HCT116 (cell line): ENCODE data around the gene AGAP1. TPM values are rescaled to one million over a fixed set of nuclear protein-coding genes. Genes with fewer than 3 reads are reported as not detected.

Experiments
- ATAC-seq: fragments of 200-7000 bp; cut with Tn5 transposase; 2 replicates; pipeline ENCODE4 v1.9.1; 2020; ENCODE audit warnings: mild to moderate bottlenecking, moderate library complexity
- BruUV-seq: library from RNA; stranded (reverse); fragments of 400-500 nt; replicated peaks from 2 replicates; lab custom pipeline; 2021; lab: Mats Ljungman, UMichigan
- CTCF ChIA-PET: fragments of 300-600 bp; sonication (Branson Sonifier 250); formaldehyde crosslinking; loops from one replicate; lab custom pipeline; 2021; ENCODE audit warnings: antibody characterized with exemption; lab: Charles Lee
- POLR2A ChIA-PET: fragments of 300-600, 350-600 bp; sonication (Branson Sonifier 250); formaldehyde crosslinking; loops from one replicate; lab custom pipeline; 2021; ENCODE audit warnings: antibody characterized with exemption; lab: Charles Lee
- RAD21 ChIA-PET, 2 experiments: fragments of 300-600 bp; sonication (Branson Sonifier 250); formaldehyde crosslinking; loops; one replicate each; lab custom pipeline; 2023; ENCODE audit warnings: low total read pairs in 2 of 2; ENCODE audit not compliant: uncharacterized antibody in 2 of 2, unreplicated experiment in 2 of 2, low non-redundant PET in 1 of 2; lab: Charles Lee
- DNase-seq: peaks from one replicate; pipeline ENCODE4 v3.0.0-alpha.2; 2010; ENCODE audit warnings: low read depth, low spot score
- H2AFZ ChIP-seq: fragments of 200-600 bp; shearing (Covaris generic), sonication (generic); 2 replicates; pipeline ENCODE4 v1.6.1; 2017; ENCODE audit warnings: low read depth, mixed run types, mixed read lengths, antibody characterized with exemption, low read length; ENCODE audit not compliant: poor library complexity, severe bottlenecking
- H3K27ac ChIP-seq: 2 replicates; pipeline ENCODE4 v1.5.1; 2012; ENCODE audit warnings: low read depth, low read length
- H3K27me3 ChIP-seq: fragments of 200-600 bp; sonication (generic); 2 replicates; pipeline ENCODE4 v1.6.1; 2016; ENCODE audit warnings: mixed run types, low read length, mixed read lengths; ENCODE audit not compliant: insufficient read depth
- H3K36me3 ChIP-seq, 2 experiments: fragments of 200-500 bp in 1 of 2; fragments of 200-600 bp in 1 of 2; sonication (Bioruptor generic) in 1 of 2; sonication (generic) in 1 of 2; 2 replicates each; pipeline versions ENCODE4 v1.5.1 to v1.6.1; 2014 to 2016; ENCODE audit warnings: low read length in 2 of 2, inconsistent platforms in 1 of 2, mixed read lengths in 1 of 2, mixed run types in 1 of 2; ENCODE audit not compliant: insufficient read depth in 2 of 2, control insufficient read depth in 1 of 2
- H3K4me1 ChIP-seq, 2 experiments: fragments of 200-600 bp in 1 of 2; sonication (generic) in 1 of 2; 2 replicates each; pipeline versions ENCODE4 v1.5.1 to v1.6.1; 2012 to 2017; ENCODE audit warnings: low read length in 2 of 2, inconsistent platforms in 1 of 2, mild to moderate bottlenecking in 1 of 2, mixed read lengths in 1 of 2, mixed run types in 1 of 2, moderate library complexity in 1 of 2; ENCODE audit not compliant: insufficient read depth in 2 of 2, control insufficient read depth in 1 of 2
- H3K4me2 ChIP-seq: fragments of 200-600 bp; sonication (generic); 2 replicates; pipeline ENCODE4 v1.6.1; 2017; ENCODE audit warnings: mixed run types, low read length, mixed read lengths
- H3K4me3 ChIP-seq, 2 experiments: fragments of 200-600 bp in 1 of 2; sonication (generic) in 1 of 2; replicated peaks in 1 of 2; 2 replicates each; pipeline ENCODE4 v1.5.1; 2011 to 2016; ENCODE audit warnings: low read length in 2 of 2, control low read depth in 1 of 2, low read depth in 1 of 2, mild to moderate bottlenecking in 1 of 2, mixed read lengths in 1 of 2, mixed run types in 1 of 2
- H3K79me2 ChIP-seq: fragments of 200-600 bp; sonication (generic); 2 replicates; pipeline ENCODE4 v1.6.1; 2017; ENCODE audit warnings: mild to moderate bottlenecking, mixed run types, low read length, moderate library complexity, mixed read lengths; ENCODE audit not compliant: insufficient read depth
- H3K9ac ChIP-seq: fragments of 200-600 bp; sonication (generic); 2 replicates; pipeline ENCODE4 v1.6.1; 2016; ENCODE audit warnings: low read length, mixed read lengths
- H3K9me2 ChIP-seq: fragments of 200-600 bp; sonication (generic), shearing (Covaris generic); 2 replicates; pipeline ENCODE4 v1.6.1; 2017; ENCODE audit warnings: mixed run types, mild to moderate bottlenecking, moderate library complexity; ENCODE audit not compliant: insufficient read depth
- H3K9me3 ChIP-seq, 2 experiments: fragments of 200-500 bp in 1 of 2; fragments of 200-600 bp in 1 of 2; sonication (Bioruptor generic) in 1 of 2; sonication (generic) in 1 of 2; 2 replicates each; pipeline ENCODE4 v1.6.1; 2014 to 2017; ENCODE audit warnings: low read length in 2 of 2, mixed read lengths in 2 of 2, inconsistent platforms in 1 of 2, low read depth in 1 of 2, mild to moderate bottlenecking in 1 of 2, mixed run types in 1 of 2, moderate library complexity in 1 of 2; ENCODE audit not compliant: control insufficient read depth in 1 of 2, insufficient read depth in 1 of 2
- H4K20me1 ChIP-seq: fragments of 200-600 bp; sonication (generic), shearing (Covaris generic); 2 replicates; pipeline ENCODE4 v1.6.1; 2017; ENCODE audit warnings: mixed run types, mild to moderate bottlenecking, moderate library complexity; ENCODE audit not compliant: insufficient read depth
- ATF3 ChIP-seq: IDR thresholded peaks from 2 replicates; pipeline ENCODE4 v1.6.1; 2012
- CEBPB ChIP-seq: IDR thresholded peaks from 2 replicates; pipeline ENCODE4 v1.6.1; 2012; ENCODE audit warnings: low read depth
- CTCF ChIP-seq, 3 experiments: fragments of 200-600 bp in 1 of 3; sonication (generic) in 1 of 3; IDR thresholded peaks in 2 of 3; conservative IDR thresholded peaks in 1 of 3; 2 replicates each; pipeline ENCODE4 v1.5.1; 2012 to 2017; ENCODE audit warnings: low read depth in 2 of 3, low read length in 2 of 3, antibody characterized with exemption in 1 of 3, borderline replicate concordance in 1 of 3, control low read depth in 1 of 3, mild to moderate bottlenecking in 1 of 3, mixed read lengths in 1 of 3, mixed run types in 1 of 3, moderate library complexity in 1 of 3; ENCODE audit not compliant: insufficient read depth in 1 of 3
- EGR1 ChIP-seq: IDR thresholded peaks from 2 replicates; pipeline ENCODE4 v1.6.1; 2012; ENCODE audit warnings: low read depth
- EZH2phosphoT487 ChIP-seq: fragments of 200-600 bp; IDR thresholded peaks from 2 replicates; pipeline ENCODE4 v1.6.1; 2018; ENCODE audit warnings: antibody characterized with exemption, borderline replicate concordance
- FOSL1 ChIP-seq: IDR thresholded peaks from 2 replicates; pipeline ENCODE4 v1.6.1; 2012; ENCODE audit warnings: low read depth
- JUND ChIP-seq: IDR thresholded peaks from 2 replicates; pipeline ENCODE4 v1.6.1; 2012
- POLR2A ChIP-seq: IDR thresholded peaks from 2 replicates; pipeline ENCODE4 v1.7.0; 2011; ENCODE audit warnings: borderline replicate concordance; ENCODE audit not compliant: insufficient read depth, insufficient read length; ENCODE audit errors: extremely low read depth
- POLR2AphosphoS5 ChIP-seq: IDR thresholded peaks from 2 replicates; pipeline ENCODE4 v1.6.1; 2011; ENCODE audit warnings: mild to moderate bottlenecking, low read depth, low read length, moderate library complexity
- REST ChIP-seq: IDR thresholded peaks from 2 replicates; pipeline ENCODE4 v1.6.1; 2012; ENCODE audit warnings: low read depth
- SIN3A ChIP-seq: IDR thresholded peaks from 2 replicates; pipeline ENCODE4 v1.6.1; 2012; ENCODE audit warnings: low read depth
- SP1 ChIP-seq: IDR thresholded peaks from 2 replicates; pipeline ENCODE4 v1.6.1; 2012; ENCODE audit warnings: low read depth
- SRF ChIP-seq: IDR thresholded peaks from 2 replicates; pipeline ENCODE4 v1.6.1; 2012; ENCODE audit warnings: low read depth
- ZFX ChIP-seq: fragments of 450-650 bp; IDR thresholded peaks from 2 replicates; pipeline ENCODE4 v1.6.1; 2017
- ZNF274 ChIP-seq: fragments of 200-500 bp; sonication (Bioruptor generic); IDR thresholded peaks from 2 replicates; pipeline ENCODE4 v1.6.1; 2014; ENCODE audit warnings: mild to moderate bottlenecking, low read depth, low read length, inconsistent platforms
- intact Hi-C: fragments of 100-400 bp; cut with micrococcal nuclease; formaldehyde crosslinking; loops from 2 replicates; pipeline ENCODE4 v1.10.0; 2022
- total RNA-seq: library from RNA; stranded (reverse); gene quantifications from one replicate; pipeline ENCODE4 v1.2.1, GENCODE V29; 2021; ENCODE audit not compliant: unreplicated experiment

Gene AGAP1
- total RNA-seq, 1 experiment from 2014 or later = 43.8 TPM

GRCh38 chr2:235614900-235615712 lies 121.3 kb downstream of the AGAP1 start (continued):
- TF ChIP-seq CTCF (IDR thresholded peaks at IDR 0.05 in 2 of 3, conservative IDR thresholded peaks at IDR 0.05 in 1 of 3; ENCODE audit: borderline replicate concordance in 1 of 3, insufficient read depth in 1 of 3, low read depth in 2 of 3, low read length in 2 of 3) = no peak
- no peak for TF ChIP-seq SIN3A
- TF ChIP-seq CEBPB = no peak
- TF ChIP-seq ATF3 = no peak

GRCh38 chr2:235616885-235617284 lies 123.0 kb downstream of the AGAP1 start:
- Histone ChIP-seq H3K36me3 (no peaks in the 10 kb centered on the region), H3K4me3 (no peak overlapping the region), H3K9me3 (no peaks in the 10 kb centered on the region), H3K9me2 (no peaks in the 10 kb centered on the region), H3K79me2 (peaks cover 68% of the 10 kb centered on the region), H3K4me2 (no peak overlapping the region)
- ChIA-PET POLR2A (no interaction called here), CTCF (no interaction called here), RAD21 (no interaction called here)
- ATAC-seq = no peak
- no TSS peak for BruUV-seq
- intact Hi-C loops = no loop called here
- TF ChIP-seq REST (no peak), SP1 (no peak), JUND (no peak), EGR1 (no peak), POLR2AphosphoS5 (no peak), EZH2phosphoT487 (no peak), SIN3A (no peak), POLR2A (no peak), CEBPB (no peak), SRF (no peak), ATF3 (no peak), FOSL1 (no peak), ZNF274 (no peak), ZFX (no peak)
- TF ChIP-seq, all 23 proteins: peak for 0
- Histone ChIP-seq H4K20me1 (no peaks in the 10 kb centered on the region; the same call in 1 of the 2 replicates), H3K27ac (no peak overlapping the region), H2AFZ (no peak overlapping the region), H3K4me1 (no peaks in the 10 kb centered on the region; a peak in 1 of 4 replicates), H3K27me3 (no peaks in the 10 kb centered on the region), H3K9ac (no peak overlapping the region)
- DNase-seq = no peak
